OCI-LY1 (cell line): ENCODE measurements around the gene PCBP1.

ENCODE experiments used
- H2AFZ ChIP-seq: fragments of 200-600 bp; sonication (generic), shearing (Covaris generic); 2 replicates; pipeline ENCODE4 v1.6.0; 2014; ENCODE audit warnings: antibody characterized with exemption, mild to moderate bottlenecking, low read length
- H3F3A ChIP-seq: fragments of 200-600 bp; sonication (generic), shearing (Covaris generic); 2 replicates; pipeline ENCODE4 v1.6.0; 2014; ENCODE audit warnings: mild to moderate bottlenecking, antibody characterized with exemption, low read length, moderate library complexity; ENCODE audit not compliant: insufficient read depth
- H3K27ac ChIP-seq: fragments of 200-600 bp; sonication (generic); 2 replicates; pipeline ENCODE4 v1.5.1; 2014; ENCODE audit warnings: low read length, mixed run types, mild to moderate bottlenecking, low read depth; ENCODE audit not compliant: poor library complexity, severe bottlenecking
- H3K27me3 ChIP-seq: fragments of 200-600 bp; sonication (generic); 2 replicates; pipeline ENCODE4 v1.6.0; 2014; ENCODE audit warnings: antibody characterized with exemption, mild to moderate bottlenecking, low read length, moderate library complexity; ENCODE audit not compliant: insufficient read depth
- H3K36me3 ChIP-seq: fragments of 200-600 bp; sonication (generic); 2 replicates; pipeline ENCODE4 v1.6.1; 2014; ENCODE audit warnings: mild to moderate bottlenecking, antibody characterized with exemption, low read length, moderate library complexity, mixed read lengths; ENCODE audit not compliant: insufficient read depth
- H3K4me1 ChIP-seq: fragments of 200-600 bp; sonication (generic); 2 replicates; pipeline ENCODE4 v1.5.1; 2014; ENCODE audit warnings: mild to moderate bottlenecking, low read length, moderate library complexity; ENCODE audit not compliant: insufficient read depth, severe bottlenecking
- H3K4me2 ChIP-seq: fragments of 200-600 bp; sonication (generic), shearing (Covaris generic); 2 replicates; pipeline ENCODE4 v1.6.1; 2014; ENCODE audit warnings: low read length
- H3K4me3 ChIP-seq: fragments of 200-600 bp; sonication (generic); 2 replicates; pipeline ENCODE4 v1.5.1; 2014; ENCODE audit warnings: low read length, low read depth, mild to moderate bottlenecking, mixed read lengths; ENCODE audit not compliant: poor library complexity, severe bottlenecking
- H3K79me2 ChIP-seq: fragments of 200-600 bp; shearing (Covaris generic); 2 replicates; pipeline ENCODE4 v1.6.1; 2016; ENCODE audit warnings: mixed run types, low read length, mixed read lengths; ENCODE audit not compliant: insufficient read depth
- H3K9ac ChIP-seq: fragments of 200-600 bp; sonication (generic), shearing (Covaris generic); 2 replicates; pipeline ENCODE4 v1.6.1; 2014; ENCODE audit warnings: mild to moderate bottlenecking, low read length, mixed read lengths
- H3K9me2 ChIP-seq: fragments of 200-600 bp; sonication (generic), shearing (Covaris generic); 2 replicates; pipeline ENCODE4 v1.6.1; 2014; ENCODE audit warnings: low read depth, mild to moderate bottlenecking, low read length, mixed read lengths
- H3K9me3 ChIP-seq: fragments of 200-600 bp; shearing (Covaris generic); 2 replicates; pipeline ENCODE4 v1.6.1; 2014; ENCODE audit warnings: low read length, mixed read lengths
- H4K20me1 ChIP-seq: fragments of 200-600 bp; sonication (generic), shearing (Covaris generic); 2 replicates; pipeline ENCODE4 v1.6.0; 2016; ENCODE audit warnings: mild to moderate bottlenecking, low read length; ENCODE audit not compliant: insufficient read depth
- EZH2 ChIP-seq: fragments of 200-600 bp; sonication (generic), shearing (Covaris generic); IDR thresholded peaks from 2 replicates; pipeline ENCODE4 v1.8.0; 2017; ENCODE audit warnings: borderline replicate concordance, mixed run types, mild to moderate bottlenecking, antibody characterized with exemption, low read length, moderate library complexity, mixed read lengths
- TF ChIP-seq, protein P1 (sequence below): fragments of 200-600 bp; sonication (generic), shearing (Covaris generic); IDR thresholded peaks from 2 replicates; pipeline ENCODE4 v1.5.1; 2017; ENCODE audit warnings: mild to moderate bottlenecking, antibody characterized with exemption, low read length, moderate library complexity, mixed read lengths

The PCBP1 gene

DNA sequence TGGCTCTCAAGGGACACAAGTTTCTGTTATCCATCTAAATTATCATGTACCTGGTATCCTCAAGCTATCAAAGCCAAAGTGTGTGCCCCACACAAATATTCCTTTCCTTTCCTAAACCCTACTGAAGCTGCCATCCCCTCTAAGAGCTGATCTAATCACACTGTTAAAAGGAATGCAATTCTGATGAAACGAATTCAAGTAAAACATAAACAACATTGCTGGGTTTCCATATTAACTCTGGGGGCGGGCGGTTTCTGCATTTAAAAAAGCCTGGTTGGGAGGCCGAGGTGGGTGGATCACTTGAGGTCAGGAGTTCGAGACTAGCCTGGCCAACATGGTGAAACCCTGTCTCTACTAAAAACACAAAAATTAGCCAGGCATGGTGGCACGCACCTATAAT, 41.9 kb upstream of the PCBP1 start:
- H3K4me2 ChIP-seq: no peak overlapping the region

DNA sequence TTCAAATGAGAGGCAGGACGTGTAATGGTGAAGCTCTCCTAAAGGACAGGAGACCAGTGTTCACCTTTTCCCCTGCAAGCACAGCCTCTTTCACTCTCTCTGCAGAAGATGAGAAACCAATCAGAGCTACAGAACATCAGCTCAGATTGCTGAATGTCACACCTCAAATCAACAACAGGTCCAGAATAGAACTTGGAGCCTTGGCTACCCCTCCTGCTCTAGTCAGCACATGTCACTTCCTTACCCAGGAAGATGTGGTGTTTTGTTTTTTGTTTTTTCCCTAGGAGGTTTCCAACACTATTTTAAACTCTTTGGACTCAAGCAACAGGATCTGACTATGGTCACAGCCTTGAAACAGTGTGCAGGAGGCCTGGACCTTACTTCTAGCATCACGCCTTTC, 41.3 kb upstream of the PCBP1 start:
- Histone ChIP-seq H4K20me1 (no peaks in the 10 kb centered on the region), H3K27ac (no peak overlapping the region), H3K9ac (no peak overlapping the region), H3K9me2 (no peaks in the 10 kb centered on the region), H3K4me3 (no peak overlapping the region), H3K79me2 (no peaks in the 10 kb centered on the region), H3K4me2 (no peak overlapping the region), H2AFZ (no peak overlapping the region), H3K9me3 (no peaks in the 10 kb centered on the region), H3K4me1 (no peaks in the 10 kb centered on the region), H3F3A (no peaks in the 10 kb centered on the region), H3K27me3 (no peaks in the 10 kb centered on the region), H3K36me3 (peaks cover 15% of the 10 kb centered on the region; the same call in 1 of the 2 replicates)
- TF ChIP-seq, protein P1, sequence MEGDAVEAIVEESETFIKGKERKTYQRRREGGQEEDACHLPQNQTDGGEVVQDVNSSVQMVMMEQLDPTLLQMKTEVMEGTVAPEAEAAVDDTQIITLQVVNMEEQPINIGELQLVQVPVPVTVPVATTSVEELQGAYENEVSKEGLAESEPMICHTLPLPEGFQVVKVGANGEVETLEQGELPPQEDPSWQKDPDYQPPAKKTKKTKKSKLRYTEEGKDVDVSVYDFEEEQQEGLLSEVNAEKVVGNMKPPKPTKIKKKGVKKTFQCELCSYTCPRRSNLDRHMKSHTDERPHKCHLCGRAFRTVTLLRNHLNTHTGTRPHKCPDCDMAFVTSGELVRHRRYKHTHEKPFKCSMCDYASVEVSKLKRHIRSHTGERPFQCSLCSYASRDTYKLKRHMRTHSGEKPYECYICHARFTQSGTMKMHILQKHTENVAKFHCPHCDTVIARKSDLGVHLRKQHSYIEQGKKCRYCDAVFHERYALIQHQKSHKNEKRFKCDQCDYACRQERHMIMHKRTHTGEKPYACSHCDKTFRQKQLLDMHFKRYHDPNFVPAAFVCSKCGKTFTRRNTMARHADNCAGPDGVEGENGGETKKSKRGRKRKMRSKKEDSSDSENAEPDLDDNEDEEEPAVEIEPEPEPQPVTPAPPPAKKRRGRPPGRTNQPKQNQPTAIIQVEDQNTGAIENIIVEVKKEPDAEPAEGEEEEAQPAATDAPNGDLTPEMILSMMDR: no peak
- no peak for TF ChIP-seq EZH2

More for the DNA sequence above, 41.9 kb upstream of the PCBP1 start:
- no peak overlapping the region for H2AFZ ChIP-seq
- H3F3A ChIP-seq: no peaks in the 10 kb centered on the region
- no peaks in the 10 kb centered on the region for H3K27me3 ChIP-seq
- no peak for TF ChIP-seq EZH2
- TF ChIP-seq, protein P1: no peak
- H3K4me3 ChIP-seq: no peak overlapping the region
- no peaks in the 10 kb centered on the region for H4K20me1 ChIP-seq
- H3K36me3 ChIP-seq: peaks cover 13% of the 10 kb centered on the region; the same call in 1 of the 2 replicates
- no peak overlapping the region for H3K9ac ChIP-seq
- no peaks in the 10 kb centered on the region for H3K4me1 ChIP-seq
- no peaks in the 10 kb centered on the region for H3K9me3 ChIP-seq
- no peaks in the 10 kb centered on the region for H3K79me2 ChIP-seq
- no peak overlapping the region for H3K27ac ChIP-seq
- no peaks in the 10 kb centered on the region for H3K9me2 ChIP-seq

DNA sequence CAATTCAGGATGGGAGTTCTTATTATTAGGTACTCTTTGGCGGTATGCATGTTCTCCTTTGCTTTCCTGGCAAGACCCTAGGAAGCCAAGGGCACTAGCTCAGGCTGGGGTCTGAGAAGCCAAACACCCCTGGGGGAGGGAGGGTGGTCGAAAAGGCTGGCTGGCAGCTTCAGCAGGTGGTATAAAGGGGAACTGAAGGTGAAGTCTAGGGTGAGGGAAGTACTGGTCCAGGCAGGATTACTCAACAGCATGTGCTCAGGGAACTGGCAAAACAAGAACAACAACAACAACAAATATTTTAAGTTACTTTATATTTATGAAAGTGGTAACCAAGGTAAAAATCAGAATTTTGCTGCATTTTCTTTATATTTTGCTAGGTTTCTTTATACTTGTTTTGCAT, 40.7 kb upstream of the PCBP1 start:
- Histone ChIP-seq H3K27ac (no peak overlapping the region), H3K9me2 (no peaks in the 10 kb centered on the region), H3K4me2 (no peak overlapping the region), H3K27me3 (no peaks in the 10 kb centered on the region), H3K79me2 (no peaks in the 10 kb centered on the region), H3K4me3 (no peak overlapping the region), H4K20me1 (no peaks in the 10 kb centered on the region), H3K4me1 (no peaks in the 10 kb centered on the region), H3K36me3 (peaks cover 21% of the 10 kb centered on the region), H3F3A (no peaks in the 10 kb centered on the region), H2AFZ (no peak overlapping the region), H3K9ac (no peak overlapping the region), H3K9me3 (no peaks in the 10 kb centered on the region)
- TF ChIP-seq, protein P1: no peak
- TF ChIP-seq EZH2: no peak
